Measurements from ENCODE around the gene F8A3. TPM values are rescaled to one million over a fixed set of nuclear protein-coding genes. Genes with fewer than 3 reads are reported as not detected.
A peak's percentile ranks its signal among the peaks of the same experiment; 100 is the strongest.
"Not testable (repeated sequence)": the region's sequence is repeated elsewhere in the genome, so short reads cannot be mapped to it uniquely, and the experiment has no call there.

The F8A3 gene
- total RNA-seq, result 2.3 TPM

DNA sequence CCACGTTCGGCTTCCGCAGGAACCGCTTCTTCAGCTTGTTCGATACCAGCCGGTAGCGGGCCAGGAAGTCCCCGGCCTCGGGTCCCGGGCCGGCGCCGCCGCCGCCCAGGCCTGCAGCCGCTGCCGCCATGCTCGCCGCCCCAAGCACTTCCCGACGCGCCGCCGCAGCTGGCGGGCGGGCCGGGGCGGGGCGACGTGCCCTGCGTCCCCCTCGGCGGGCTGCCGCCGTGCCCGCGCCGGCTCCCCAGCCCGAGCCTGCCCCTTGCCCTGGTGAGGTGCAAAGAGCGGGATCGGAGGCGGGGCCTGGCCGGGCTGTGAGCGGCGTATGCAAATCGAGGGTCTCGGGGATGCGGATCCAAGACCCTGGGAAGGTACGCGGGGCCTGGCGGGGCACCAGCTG is at the start of gene F8A3:
TSS of gene F8A3 (minus strand) at position 150 of the 400 bp plus-strand sequence. CDS start at position 130, 20 bp downstream.
- peak; percentile 79 for ATAC-seq

DNA sequence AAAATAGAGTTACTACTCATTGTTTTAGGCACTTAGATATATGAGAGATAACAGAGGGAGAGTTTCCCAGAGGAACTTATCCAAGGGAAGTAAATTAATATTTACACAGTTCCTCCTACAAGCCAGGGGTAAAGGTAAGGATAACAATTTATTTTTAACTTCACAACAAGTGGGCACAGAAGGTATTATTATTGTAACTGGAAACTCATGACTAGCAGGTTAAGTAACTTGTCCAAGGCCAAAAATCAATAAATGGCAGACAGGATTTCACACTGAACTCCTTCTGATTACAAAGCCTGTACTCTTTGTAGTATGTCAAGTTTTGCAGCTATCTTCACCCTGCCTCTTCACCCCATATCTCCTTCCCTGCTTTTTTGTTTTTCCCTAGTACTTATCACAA is 46.9 kb upstream of the F8A3 start:
- no peak for ATAC-seq

DNA sequence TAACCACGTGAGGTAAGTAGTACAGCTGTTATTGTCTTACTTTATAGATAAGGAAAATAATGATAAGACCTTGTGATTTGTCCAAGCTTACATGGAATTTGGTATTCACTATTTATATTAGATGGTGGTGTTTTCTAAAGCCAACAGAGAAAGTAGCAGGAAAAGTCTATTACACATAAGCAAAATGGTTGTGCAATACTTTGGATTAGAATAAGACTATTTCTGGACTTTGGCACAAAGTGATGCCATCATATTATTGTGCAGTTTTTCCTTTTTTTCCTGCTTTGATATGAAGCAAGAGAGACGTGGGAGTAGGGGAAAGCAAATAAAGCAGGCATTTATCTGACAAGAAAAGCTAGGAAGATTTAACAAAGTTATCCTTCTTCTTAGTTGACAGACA is 36.7 kb upstream of the F8A3 start:
- not testable (repeated sequence) for ATAC-seq

DNA sequence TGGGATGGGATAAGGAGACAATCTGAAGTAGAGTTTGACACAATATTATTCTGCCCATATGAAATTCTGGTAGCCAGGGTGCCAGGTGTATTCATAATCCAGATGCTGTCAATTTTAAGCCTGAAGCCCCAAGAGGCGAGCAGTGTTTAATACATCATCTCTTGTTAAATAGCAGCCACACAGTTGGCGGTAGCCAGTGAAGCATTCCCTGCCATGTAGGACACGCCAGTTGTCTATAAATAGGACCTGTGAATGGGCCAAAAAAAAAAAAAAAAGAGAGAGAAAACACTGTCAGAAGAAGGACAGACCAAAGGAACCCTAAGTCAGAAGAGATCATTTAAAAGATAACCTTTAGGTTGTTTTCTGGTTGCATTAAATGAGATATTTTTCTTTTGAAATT is 33.0 kb upstream of the F8A3 start:
- ATAC-seq, result not testable (repeated sequence)

DNA sequence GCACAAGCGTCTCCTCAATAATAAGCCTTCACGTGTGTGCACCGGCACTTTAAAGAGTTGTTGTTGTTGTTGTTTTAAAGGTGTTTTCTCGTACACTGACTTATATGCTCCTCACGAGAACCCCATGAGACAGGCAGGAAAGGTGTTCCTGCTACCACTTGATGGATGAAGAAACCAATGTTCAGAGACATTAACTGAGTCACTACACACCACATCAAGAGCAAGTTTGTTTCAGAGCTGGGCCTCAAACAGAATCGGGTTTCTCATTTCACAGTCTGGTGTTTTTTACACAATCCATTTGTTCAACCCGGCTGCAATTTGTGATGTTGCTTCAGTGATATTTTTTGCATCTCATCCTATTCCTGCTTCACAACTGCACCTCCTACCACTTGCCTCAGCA is 18.7 kb upstream of the F8A3 start:
- ATAC-seq, result not testable (repeated sequence)

DNA sequence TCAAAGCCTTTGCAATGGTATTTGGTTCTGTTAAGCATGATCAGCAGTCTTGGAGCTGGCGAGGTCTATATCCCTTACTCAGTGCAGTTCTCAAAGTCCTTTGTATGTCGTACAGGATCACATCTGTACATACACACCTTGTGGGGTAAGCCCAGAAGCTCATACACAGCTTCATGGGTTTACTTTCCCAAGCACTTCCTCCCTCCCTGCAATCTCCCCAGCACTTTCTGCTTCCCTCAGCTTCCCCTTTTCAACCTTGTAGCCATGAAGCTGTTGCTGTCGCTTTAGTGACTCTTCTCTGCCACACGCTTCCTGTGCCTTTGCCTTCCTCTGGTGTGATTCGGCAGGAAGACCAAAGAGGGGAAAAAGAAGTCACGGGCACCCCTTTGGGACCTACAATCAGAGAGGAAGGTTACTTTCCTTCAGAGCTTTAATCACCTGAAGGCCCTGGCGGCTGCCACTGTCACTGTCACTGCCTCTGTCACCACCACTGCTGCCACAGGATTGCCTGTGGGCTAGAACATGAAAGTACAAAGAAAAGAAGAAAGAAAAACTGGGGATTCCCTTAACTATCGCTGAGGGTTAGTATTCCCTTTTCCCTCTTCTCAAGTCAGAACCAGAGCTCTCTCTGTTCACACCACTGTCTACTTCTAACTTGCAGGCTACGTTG is 8.0 kb upstream of the F8A3 start:
- ATAC-seq, result not testable (repeated sequence)

DNA sequence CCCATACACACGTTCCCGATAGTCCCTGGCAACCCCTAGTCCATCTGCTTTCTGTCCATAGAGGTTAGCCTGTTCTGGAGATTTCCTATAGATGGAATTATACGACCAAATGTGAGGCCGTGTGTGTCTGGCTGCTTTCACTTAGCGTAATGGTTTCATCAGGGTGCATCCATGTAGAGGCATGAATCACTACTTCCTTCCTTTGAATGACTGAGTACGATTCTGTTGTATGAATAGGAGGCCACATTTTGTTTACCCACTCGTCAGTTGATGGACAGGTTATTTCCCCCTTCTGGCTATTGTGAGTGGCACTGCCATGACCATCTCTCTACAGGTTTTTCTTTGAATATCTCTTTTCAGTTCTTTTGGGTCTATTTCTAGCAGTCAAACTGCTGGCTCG is 2.1 kb upstream of the F8A3 start:
- ATAC-seq, result not testable (repeated sequence)

DNA sequence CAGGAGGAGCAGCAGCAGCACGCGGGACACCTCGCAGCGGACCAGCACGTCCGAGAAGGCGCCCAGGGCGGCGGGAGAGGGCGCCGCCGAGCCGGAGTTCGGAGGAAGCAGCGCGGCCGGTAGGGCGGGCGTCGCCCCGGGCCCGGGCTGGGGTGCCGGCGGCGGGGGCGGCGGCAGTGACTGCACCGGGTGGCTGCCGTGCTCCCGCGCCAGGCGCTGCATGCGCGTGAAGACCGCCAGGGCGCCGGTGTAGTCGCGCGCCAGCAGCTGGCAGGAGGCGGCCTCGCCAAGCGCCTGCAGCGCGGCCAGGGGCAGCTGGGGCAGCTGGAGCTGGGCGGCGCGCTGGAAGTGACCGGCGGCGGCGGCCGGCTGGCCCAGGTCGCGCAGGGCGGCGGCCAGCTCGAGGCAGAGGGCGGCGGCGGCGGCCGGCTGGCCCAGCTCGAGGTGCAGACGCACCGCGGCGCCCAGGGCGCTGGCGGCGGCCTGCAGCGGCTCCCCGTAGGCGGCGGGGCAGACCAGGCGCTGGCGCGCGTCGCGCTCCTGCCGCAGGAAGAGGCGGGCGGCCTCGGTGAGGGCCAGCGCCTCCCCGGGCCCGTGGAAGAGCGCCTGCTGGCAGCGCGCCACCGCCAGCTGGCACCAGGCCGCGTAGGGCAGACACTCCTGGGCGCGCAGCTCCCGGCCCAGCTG is 516 bp downstream of the F8A3 start:
- ATAC-seq, result peak; percentile 65

DNA sequence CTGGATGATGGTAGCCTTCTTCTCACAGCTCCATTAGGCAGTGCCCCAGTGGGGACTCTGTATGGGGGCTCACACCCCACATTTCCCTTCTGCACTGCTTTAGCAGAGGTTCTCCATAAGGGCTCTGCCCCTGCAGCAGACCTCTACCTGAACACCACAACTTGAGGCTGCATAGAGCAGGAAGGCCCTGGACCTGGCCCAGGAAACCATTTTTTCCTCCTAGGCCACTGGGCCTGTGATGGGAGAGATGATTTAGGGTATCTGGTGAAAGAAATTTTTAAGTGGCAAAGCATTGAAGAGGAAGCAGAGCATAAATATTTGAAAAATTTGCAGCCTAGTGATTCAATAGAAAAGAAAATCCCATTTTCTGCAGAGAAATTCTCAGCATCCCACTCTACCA is 17.3 kb downstream of the F8A3 start:
- no peak for ATAC-seq

DNA sequence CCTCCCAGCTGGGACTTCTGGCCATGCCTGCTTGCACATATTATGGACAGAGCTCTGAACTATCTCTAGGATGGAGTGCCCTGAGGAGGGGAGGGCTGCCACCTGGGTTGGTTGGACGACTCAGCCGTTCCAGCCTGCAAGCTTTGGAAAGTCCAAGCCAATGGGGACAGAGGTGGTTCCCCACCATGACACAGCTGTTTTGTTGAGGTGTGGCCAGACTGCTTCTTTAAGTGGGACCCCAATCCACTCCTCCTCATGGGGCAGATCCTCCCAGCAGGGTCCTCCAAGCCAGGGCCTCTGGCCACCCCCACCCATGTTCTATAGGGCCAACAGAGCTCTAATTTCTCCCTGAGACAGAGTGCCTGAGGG is 22.7 kb downstream of the F8A3 start:
- no peak for ATAC-seq

DNA sequence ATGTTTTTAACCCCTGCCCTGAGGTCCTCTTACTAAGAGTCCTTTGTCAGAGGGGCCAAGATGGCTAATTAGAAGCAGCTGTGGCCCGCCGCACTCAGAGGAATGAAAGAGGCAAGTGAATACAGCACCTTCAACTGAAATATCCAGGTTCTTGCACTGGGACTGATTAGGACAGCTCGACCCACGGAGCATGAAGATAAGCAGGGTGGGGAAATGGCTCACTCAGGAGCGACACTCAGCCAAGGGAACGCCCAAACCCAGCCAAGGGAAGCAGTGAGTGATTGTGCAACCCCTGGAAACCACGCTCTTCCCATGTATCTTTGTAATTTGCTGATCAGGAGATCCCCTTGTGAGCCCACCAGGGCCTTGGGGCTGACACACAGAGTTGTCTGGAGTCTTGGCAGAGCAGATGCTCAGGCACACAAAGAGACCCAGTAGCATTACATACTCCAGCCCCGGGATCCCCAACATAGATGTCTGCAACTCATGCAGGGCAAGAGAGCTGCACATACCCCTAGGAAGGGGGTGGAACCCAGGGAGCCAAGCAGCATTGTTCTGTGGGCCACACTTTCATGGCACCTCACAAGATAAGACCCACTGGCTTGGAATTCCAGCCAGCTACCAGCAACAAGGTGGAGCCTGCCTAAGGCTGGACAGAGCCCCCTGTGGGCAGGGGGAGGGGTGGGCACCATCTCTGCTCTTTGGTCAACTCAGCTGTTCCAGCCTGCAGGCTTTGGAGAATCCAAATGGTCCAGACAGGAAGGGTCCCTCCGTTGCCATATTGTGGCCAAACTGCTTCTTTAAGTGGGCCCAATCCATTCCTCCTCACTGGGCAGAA is 23.3 kb downstream of the F8A3 start:
- no peak for ATAC-seq

DNA sequence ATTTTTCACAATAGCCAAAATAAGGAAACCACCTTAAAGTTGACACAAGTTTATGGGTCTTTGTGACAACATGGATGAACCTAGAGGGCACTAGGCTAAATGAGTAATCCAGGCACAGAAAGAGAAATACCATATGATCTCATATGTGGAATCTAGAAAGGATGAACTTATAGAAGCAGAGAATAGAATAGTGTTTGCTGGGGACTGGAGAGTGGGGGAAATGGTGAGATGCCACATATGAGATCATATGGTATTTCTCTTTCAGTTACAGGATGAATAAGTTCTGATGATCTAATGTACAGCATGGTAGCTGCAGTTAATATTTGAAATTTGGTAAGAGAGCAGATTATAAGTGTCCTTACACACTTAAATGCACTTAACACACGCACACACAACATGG is 40.7 kb downstream of the F8A3 start:
- ATAC-seq, result no peak

Other genes starting within 250 kb of the F8A3 start
- 30.7 TPM for gene VBP1, start 242.2 kb downstream of the F8A3 start, total RNA-seq
- not detected for gene RAB39B, start 194.1 kb downstream of the F8A3 start, total RNA-seq
- gene CLIC2, start 124.0 kb downstream of the F8A3 start, total RNA-seq, result 2.5 TPM
- not detected for gene F8A2, start 76.5 kb downstream of the F8A3 start, total RNA-seq
- 0.52 TPM for gene SPRY3, start 154.0 kb upstream of the F8A3 start, total RNA-seq
- 11.5 TPM for gene TMLHE, start 154.3 kb upstream of the F8A3 start, total RNA-seq